Epithelial cell of alveolus of lung (primary cell): ENCODE measurements around the gene PCDHGB6. TPM values are rescaled to one million over a fixed set of nuclear protein-coding genes. Genes with fewer than 3 reads are reported as not detected.

ENCODE experiments used
- total RNA-seq: library from RNA; depleted of rRNA; stranded (reverse); fragments of >200 nt; gene quantifications from 2 replicates; pipeline ENCODE4 v1.2.1, GENCODE V29; 2015

PCDHGB6 gene
- 1.2 and 5.7 TPM in 2 replicates for total RNA-seq

GRCh38 chr5:141407790-141408505, at the start of gene PCDHGB6:
PCDHGB6 (plus strand) TSS chr5:141408021; CDS start chr5:141408203, 182 bp downstream.

GRCh38 chr5:141359790-141360426, 47.9 kb upstream of the PCDHGB6 start, which contains the start of gene PCDHGB2:
PCDHGB2 (plus strand) TSS chr5:141359994; CDS start chr5:141360136, 142 bp downstream.

GRCh38 chr5:141363952-141364660, 43.7 kb upstream of the PCDHGB6 start, which contains the start of gene PCDHGA5:
PCDHGA5 (plus strand) TSS chr5:141364162; CDS start chr5:141364331, 169 bp downstream.

GRCh38 chr5:141369994-141370848, 37.6 kb upstream of the PCDHGB6 start, which contains the start of gene PCDHGB3:
PCDHGB3 (plus strand) TSS chr5:141370242; CDS start chr5:141370395, 153 bp downstream.

GRCh38 chr5:141373673-141374317, 34.0 kb upstream of the PCDHGB6 start, which contains the start of gene PCDHGA6:
PCDHGA6 (plus strand) TSS chr5:141373891; CDS start chr5:141374084, 193 bp downstream.

GRCh38 chr5:141382469-141383294, 25.1 kb upstream of the PCDHGB6 start, which contains the start of gene PCDHGA7:
PCDHGA7 (plus strand) TSS chr5:141382742; CDS start chr5:141382900, 158 bp downstream.

GRCh38 chr5:141387557-141388311, 20.1 kb upstream of the PCDHGB6 start, which contains the start of gene PCDHGB4:
PCDHGB4 (plus strand) TSS chr5:141387698; CDS start chr5:141387885, 187 bp downstream.

GRCh38 chr5:141392429-141393198, 15.2 kb upstream of the PCDHGB6 start, which contains the start of gene PCDHGA8:
PCDHGA8 (plus strand) TSS chr5:141392633; CDS start chr5:141392814, 181 bp downstream.

GRCh38 chr5:141397756-141398551, 9.9 kb upstream of the PCDHGB6 start, which contains the start of gene PCDHGB5:
PCDHGB5 (plus strand) TSS chr5:141397947; CDS start chr5:141398128, 181 bp downstream.

GRCh38 chr5:141402553-141403243, 5.1 kb upstream of the PCDHGB6 start, which contains the start of gene PCDHGA9:
PCDHGA9 (plus strand) TSS chr5:141402778; CDS start chr5:141402953, 175 bp downstream.

GRCh38 chr5:141412854-141413539, 5.2 kb downstream of the PCDHGB6 start, which contains the start of gene PCDHGA10:
PCDHGA10 (plus strand) TSS chr5:141412987; CDS start chr5:141413176, 189 bp downstream.

GRCh38 chr5:141417494-141418172, 9.8 kb downstream of the PCDHGB6 start, which contains the start of gene PCDHGB7:
PCDHGB7 (plus strand) TSS chr5:141417677; CDS start chr5:141417860, 183 bp downstream.

GRCh38 chr5:141420855-141421488, 13.2 kb downstream of the PCDHGB6 start, which contains the start of gene PCDHGA11:
PCDHGA11 (plus strand) TSS chr5:141421051; CDS start chr5:141421228, 177 bp downstream.

GRCh38 chr5:141430332-141431113, 22.7 kb downstream of the PCDHGB6 start, which contains the start of gene PCDHGA12:
PCDHGA12 (plus strand) TSS chr5:141430507; CDS start chr5:141430760, 253 bp downstream.

